GM19463 (cell line): ENCODE results near the gene MYO18A.
"Not testable (repeated sequence)": the region's sequence is repeated elsewhere in the genome, so short reads cannot be mapped to it uniquely, and the experiment has no call there.

Experiments used
- ATAC-seq: cut with Tn5 transposase; IDR thresholded peaks from one replicate; pipeline ENCODE4 v1.9.1; 2021; ENCODE audit warnings: mild to moderate bottlenecking, moderate library complexity; ENCODE audit not compliant: unreplicated experiment

MYO18A gene

GRCh38 chr17:29195465-29196081, 15.4 kb upstream of the MYO18A start:
- no peak for ATAC-seq

DNA sequence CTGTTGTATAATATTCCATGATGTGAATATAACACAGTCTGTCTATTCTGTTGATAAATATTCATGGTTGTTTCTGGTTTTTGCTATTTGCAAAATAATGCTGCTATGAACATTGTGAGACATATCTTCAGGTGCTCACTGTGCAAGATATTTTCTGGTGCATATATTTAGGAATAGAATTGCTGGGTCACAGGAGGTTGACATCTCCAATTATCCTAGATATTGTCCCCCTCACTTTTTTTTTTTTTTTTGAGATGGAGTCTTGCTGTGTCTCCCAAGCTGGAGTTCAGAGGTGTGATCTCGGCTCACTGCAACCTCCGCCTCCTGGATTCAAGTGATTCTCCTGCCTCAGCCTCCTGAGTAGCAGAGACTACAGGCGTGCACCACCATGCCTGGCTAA, 14.5 kb upstream of the MYO18A start:
- no peak for ATAC-seq

DNA sequence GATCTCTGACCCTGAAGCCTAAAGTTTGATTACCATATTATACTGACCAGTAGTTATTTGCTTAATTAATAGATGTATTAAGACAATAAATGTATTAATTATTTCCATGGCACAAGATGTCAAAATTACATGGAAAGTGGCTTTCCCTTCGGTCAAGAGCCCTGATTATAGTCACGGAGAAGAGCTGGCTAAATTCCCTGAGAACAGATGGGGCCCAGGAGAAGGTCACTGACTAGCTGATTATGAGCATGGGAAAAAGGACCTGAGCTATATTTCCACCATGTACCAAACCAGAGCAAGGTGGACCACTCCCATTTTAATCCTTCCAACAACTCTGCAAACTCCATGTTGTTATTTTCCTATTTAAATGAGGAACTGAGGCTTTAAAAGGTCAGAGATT, 12.9 kb upstream of the MYO18A start:
- no peak for ATAC-seq

DNA sequence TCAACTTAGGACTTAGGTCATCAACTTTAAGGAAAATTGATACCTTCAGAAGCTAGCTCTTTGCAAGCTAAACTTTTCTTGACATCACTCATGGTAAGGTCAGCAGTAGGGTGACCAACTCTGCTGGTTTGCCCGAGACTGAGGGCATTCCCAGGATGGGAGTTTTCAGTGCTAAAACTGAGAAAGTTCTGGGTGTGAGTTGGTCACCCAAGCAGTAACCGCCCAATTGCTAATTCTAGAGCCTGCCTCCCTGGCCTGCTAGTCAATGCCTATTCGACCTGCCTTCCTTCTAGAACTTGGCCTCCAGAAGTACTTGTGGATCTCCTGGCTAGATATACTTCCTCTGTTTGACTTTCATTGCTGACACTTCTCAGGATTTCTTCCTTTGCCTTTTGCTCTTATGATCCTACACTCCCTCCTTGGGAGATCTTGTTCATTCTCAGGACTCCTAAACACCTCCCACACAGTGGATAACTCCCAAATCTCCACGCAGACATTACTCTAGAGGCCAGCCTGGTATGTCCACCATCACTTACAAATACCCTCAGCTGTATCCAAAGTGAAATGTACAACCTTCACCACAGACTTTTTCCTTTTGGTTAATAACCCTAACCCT, 10.5 kb upstream of the MYO18A start:
- ATAC-seq = no peak

GRCh38 chr17:29190039-29190438, 9.8 kb upstream of the MYO18A start:
- ATAC-seq = no peak

GRCh38 chr17:29189355-29189754, 9.2 kb upstream of the MYO18A start:
- ATAC-seq = no peak

DNA sequence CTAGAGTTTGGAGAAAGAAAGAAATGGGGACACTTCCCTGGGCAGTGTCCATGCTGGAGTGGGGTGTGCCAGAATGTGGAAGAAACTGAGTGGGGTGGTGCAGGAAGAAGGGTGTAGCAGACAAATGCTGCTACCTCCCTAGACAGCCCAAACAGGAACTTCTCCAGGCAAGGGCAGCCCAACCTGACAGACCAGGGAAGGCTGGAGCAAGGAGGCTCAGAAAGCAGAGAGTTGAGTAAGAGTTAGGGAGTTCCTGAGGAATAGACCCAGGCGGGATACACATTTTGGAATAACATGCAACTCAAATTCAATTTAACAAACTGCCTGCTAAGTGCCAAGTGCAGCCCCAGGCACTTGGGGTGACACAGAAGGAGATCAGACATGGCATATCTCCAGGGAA, 1.0 kb upstream of the MYO18A start:
- ATAC-seq = no peak

- no peak for ATAC-seq
Measured at GRCh38 chr17:29180788-29181160, 576 bp upstream of the MYO18A start.

- ATAC-seq = no peak
Measured at GRCh38 chr17:29179232-29180033, 765 bp downstream of the MYO18A start.

DNA sequence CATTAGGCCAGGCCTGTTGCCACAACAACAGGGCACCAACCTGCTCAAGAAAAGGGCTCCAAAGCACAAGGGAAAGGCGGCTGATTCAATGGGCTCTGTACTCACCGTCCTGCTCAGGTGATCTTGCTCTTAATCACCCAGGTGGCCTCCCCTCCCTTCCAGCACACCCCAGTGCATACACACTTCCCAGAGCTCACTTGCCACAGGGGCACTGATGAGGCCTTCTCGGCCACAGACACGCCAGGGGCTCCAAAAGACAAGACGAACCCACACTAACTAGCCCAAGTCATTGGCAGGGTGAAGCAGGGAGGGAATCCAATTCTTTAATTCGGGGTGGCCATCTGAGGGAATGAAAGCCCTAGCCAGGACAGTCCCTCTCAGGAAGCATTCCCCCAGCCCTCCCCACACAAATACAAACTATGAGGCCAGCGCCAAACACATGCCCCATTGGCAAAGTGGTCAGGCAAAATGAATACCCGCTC, 1.4 kb downstream of the MYO18A start:
- no peak for ATAC-seq

DNA sequence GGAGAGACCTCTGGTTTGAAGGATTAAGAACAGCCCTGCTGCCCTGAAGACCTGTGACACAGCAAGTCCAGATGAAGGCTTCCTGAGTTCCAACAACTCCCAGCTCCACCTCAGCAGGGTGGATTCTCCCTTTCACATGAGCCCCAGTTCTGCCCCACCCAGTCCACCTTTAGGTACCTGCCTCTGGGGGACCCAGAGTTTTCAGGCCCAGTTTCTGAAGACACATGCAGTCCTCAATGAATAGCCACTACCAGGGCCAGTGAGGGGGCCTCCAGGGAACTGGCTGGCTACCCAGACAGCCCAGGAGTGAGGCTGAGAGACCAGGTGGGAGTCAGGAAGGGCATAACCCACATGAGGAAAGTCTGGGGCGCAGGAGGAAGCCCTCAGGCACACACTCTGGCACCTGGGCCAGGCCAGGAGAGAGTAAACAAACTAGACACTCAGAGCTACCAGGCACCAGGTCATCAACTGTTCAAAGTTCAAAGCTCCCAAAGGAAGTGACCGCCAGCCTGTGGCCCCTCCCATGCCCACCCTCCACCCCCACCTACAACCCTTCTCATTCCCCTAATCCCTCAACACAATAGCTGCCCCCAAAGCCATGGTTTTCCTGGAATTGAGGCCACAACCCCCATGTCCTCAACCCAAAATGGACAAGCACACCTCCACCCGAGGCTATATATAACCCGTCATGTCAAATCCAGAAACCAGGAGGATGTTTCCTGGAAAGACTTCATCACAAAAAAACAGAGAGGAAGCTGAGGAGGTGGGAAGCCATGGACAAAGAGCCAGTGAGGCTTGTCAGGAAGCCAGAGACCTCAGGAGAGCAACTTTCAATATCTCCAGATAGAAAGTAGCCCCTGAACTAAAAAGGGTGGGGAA, 2.1 kb downstream of the MYO18A start:
- ATAC-seq = no peak

- no peak for ATAC-seq
Measured at GRCh38 chr17:29177541-29177870, 2.7 kb downstream of the MYO18A start.

- ATAC-seq = no peak
Measured at GRCh38 chr17:29176558-29177351, 3.4 kb downstream of the MYO18A start.

GRCh38 chr17:29175349-29175748, 4.8 kb downstream of the MYO18A start:
- ATAC-seq = no peak

DNA sequence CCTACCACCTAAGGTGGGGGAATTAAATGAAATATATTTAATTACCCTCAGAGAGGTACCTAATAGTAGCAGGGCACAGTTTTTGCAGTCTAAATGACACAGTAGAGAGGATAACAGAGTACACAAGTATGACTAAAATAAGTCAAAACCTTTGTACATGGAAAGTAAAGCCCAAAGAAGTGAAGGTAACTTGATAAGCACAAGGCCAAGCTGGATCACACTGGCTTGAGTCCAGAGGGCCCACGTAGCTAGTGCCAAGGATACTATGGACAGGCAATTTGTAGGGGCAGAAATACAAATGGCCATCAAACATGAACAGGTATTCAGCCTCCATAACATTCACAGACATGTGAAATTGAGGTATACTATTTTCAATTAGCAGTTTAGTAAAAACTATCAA, 7.6 kb downstream of the MYO18A start:
- ATAC-seq = no peak

DNA sequence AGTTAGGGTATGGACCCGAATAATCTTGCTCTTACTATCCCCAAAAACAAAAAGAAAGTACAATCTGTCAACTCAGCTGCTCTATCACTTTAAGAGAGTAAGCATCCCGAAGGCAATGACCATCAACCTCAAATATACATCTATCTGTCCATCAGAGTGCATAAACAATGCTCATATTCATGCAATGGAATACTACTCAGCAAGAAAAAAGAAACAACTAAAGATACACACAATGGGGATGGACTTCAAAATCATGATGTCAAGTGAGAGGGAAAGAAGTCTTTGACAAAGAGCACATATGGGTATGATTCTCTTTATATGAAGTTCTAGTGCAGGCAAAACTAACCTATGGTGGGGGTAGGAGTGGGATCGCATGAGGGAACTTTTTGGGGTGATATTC, 9.5 kb downstream of the MYO18A start:
- no peak for ATAC-seq

DNA sequence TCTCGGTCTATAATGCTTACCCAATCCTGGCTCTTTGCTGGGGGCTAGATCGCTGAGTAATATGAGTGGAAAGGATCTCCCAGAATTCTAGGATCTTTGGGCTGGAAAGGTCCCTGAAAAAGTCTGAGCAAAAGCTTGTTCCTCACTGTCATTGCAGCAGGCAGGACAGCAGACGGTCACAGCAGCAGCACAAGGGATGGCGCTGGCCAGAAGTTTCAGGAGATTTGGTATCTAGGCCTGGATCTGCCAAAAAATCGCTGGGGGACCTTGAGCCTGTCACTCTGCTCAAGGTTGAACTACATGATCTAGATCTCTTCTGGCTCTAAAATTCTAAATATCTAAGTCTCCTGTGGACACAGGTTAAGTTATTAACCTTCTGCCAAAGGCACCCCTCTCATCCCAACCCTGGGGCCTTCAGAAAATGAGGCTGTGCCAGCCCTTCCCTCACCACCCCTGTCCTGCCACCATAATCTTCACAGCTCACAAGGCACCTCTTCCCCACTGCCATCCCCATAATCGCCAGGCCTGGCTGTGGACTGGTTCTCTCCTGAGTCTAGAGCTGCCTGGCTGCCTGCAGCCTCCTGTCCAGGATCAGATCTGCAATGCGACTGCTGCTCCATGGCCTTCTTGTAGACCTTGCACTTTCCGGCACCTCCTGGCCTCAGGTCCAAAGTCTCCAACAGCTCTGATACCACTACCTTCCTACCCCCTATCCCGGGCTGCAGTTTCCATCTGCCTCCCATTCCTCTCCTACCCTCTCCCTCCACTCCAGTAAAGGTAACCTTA, 10.2 kb downstream of the MYO18A start:
- ATAC-seq = no peak

GRCh38 chr17:29168759-29169126, 11.5 kb downstream of the MYO18A start:
- ATAC-seq = not testable (repeated sequence)

DNA sequence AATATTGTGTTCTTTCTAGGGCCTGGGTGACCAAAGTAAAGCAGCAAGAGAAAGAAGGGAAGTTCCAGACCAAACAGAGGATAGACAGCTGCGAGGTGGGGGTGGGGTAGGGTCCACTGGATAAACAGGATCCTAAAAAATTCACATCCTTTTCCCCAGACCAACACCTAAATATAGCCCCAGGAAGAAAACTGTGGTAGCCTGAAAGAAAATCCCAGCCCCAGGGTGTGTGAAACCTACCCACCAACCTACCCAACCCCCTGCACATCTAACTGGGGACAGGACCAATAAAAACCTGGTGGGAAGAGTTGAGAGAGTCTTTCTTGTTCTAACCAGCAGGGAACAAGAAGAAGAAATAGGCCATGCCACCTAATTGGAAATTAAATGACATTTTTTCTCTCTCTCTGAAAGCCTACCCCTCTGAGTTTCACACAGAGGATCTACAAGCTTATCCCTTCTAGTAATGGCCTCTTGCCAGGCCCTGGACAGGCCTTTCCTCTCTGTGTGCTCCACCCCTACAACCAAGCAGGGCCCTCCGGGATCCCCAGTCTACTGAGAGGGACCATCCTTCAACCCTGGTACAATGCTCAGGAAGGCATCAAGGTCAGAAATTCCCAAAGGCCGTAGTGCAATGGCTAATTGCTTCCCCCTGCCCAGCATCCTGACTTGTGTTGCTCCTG, 12.0 kb downstream of the MYO18A start:
- ATAC-seq = no peak
